Measurements from ENCODE around the gene SPRING1. TPM values are rescaled to one million over a fixed set of nuclear protein-coding genes. Genes with fewer than 3 reads are reported as not detected.

Gene SPRING1
- total and polyA plus RNA-seq, 2 of the 4 experiments (the other 2 are of a cell fraction), result 12.4 to 14.0 TPM

GRCh38 chr12:116703214-116703795, 34.6 kb downstream of the SPRING1 start:
- Histone ChIP-seq H3K9me3 (ENCODE audit: control insufficient read depth, insufficient read depth, low read length) (no peaks in the 10 kb centered on the region), H3K27me3 (ENCODE audit: control insufficient read depth, insufficient read depth, low read length) (no peaks in the 10 kb centered on the region; the same call in 1 of the 2 replicates), H3K4me2 (ENCODE audit: low read depth, low read length) (no peak overlapping the region), H3K14ac (replicated peaks; ENCODE audit: low read depth, low read length) (no peak overlapping the region), H2AK9ac (replicated peaks; ENCODE audit: low read depth, low read length, poor library complexity) (no peak overlapping the region), H3K4me1 (ENCODE audit: control insufficient read depth, insufficient read depth, low read length) (no peaks in the 10 kb centered on the region), H3K56ac (ENCODE audit: extremely low read depth, insufficient read depth, low read length) (no peak overlapping the region), H2AFZ (replicated peaks; ENCODE audit: low read length, poor library complexity) (peak overlapping the region; percentile 54), H3K18ac (ENCODE audit: low read depth, low read length) (no peak overlapping the region), H3K79me1 (ENCODE audit: low read depth in 1 of 2, low read length in 2 of 2) (no peaks in the 10 kb centered on the region), H2BK20ac (ENCODE audit: low read depth, low read length) (no peak overlapping the region), H3K23ac (ENCODE audit: low read depth, low read length) (no peak overlapping the region), H2BK15ac (ENCODE audit: low read depth, low read length) (no peak overlapping the region), H3K4me3 (ENCODE audit: insufficient read depth, low read depth, low read length) (no peak overlapping the region), H4K8ac (ENCODE audit: low read depth in 2 of 2, low read length in 2 of 2) (no peak overlapping the region), H3K9me1 (ENCODE audit: insufficient read depth, low read length) (no peaks in the 10 kb centered on the region), H3K27ac (ENCODE audit: insufficient read depth, low read length) (no peak overlapping the region), H2BK5ac (ENCODE audit: low read depth, low read length, poor library complexity, severe bottlenecking) (no peak overlapping the region), H4K5ac (ENCODE audit: low read depth, low read length) (no peak overlapping the region), H3K36me3 (ENCODE audit: control insufficient read depth, insufficient read depth, low read length) (no peaks in the 10 kb centered on the region), H2AK5ac (ENCODE audit: low read depth, low read length) (no peak overlapping the region), H2BK120ac (ENCODE audit: low read depth, low read length) (no peak overlapping the region), H4K91ac (ENCODE audit: insufficient read depth, low read depth, low read length) (no peak overlapping the region), H3K9ac (ENCODE audit: low read depth, low read length) (no peak overlapping the region), H4K20me1 (ENCODE audit: insufficient read depth, low read length) (no peaks in the 10 kb centered on the region), H3K4ac (ENCODE audit: low read depth, low read length) (no peak overlapping the region)
- ATAC-seq (ENCODE audit: low read depth) (peak; percentile 91), DNase-seq (peak; percentile 55)
- intact Hi-C loops (cut with micrococcal nuclease) (loop anchor here (1.0 to 10.0 kb wide), 5 partner anchors 179 to 1134 kb away; no protein-coding TSS in a partner anchor), dilution Hi-C loops (cut with HindIII; ENCODE audit: low sequenced_read_pairs, unreplicated experiment) (no loop called here), in situ Hi-C loops (cut with MboI; ENCODE audit: low sequenced_read_pairs) (loop anchor here (5.0 kb wide), 1 partner anchor 414 kb away; no protein-coding TSS in a partner anchor)
- no TSS peak for BruUV-seq (replicated peaks)
- ChIA-PET CTCF (interaction anchor here (0.7 to 1.3 kb wide), 5 partner anchors 9 to 1134 kb away, joined by 3 to 6 read pairs (median 3); no protein-coding TSS in a partner anchor), POLR2A (ENCODE audit: unreplicated experiment) (no interaction called here)
- no peak for TF ChIP-seq FOS (IDR thresholded peaks at IDR 0.05; ENCODE audit: low read depth, low read length)
- TF ChIP-seq, protein P1, sequence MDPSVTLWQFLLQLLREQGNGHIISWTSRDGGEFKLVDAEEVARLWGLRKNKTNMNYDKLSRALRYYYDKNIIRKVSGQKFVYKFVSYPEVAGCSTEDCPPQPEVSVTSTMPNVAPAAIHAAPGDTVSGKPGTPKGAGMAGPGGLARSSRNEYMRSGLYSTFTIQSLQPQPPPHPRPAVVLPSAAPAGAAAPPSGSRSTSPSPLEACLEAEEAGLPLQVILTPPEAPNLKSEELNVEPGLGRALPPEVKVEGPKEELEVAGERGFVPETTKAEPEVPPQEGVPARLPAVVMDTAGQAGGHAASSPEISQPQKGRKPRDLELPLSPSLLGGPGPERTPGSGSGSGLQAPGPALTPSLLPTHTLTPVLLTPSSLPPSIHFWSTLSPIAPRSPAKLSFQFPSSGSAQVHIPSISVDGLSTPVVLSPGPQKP (IDR thresholded peaks at IDR 0.05; ENCODE audit: borderline replicate concordance, low read depth, low read length), result no peak
- TF ChIP-seq RCOR1 (IDR thresholded peaks at IDR 0.05; ENCODE audit: insufficient replicate concordance, low read length), result no peak
- 0 out of 2 replicates have a peak, but pooled peaks have one; percentile 25 for TF ChIP-seq POLR2A (IDR thresholded peaks at IDR 0.05; ENCODE audit: low read depth, low read length)
- TF ChIP-seq MXI1 (IDR thresholded peaks at IDR 0.05; ENCODE audit: borderline replicate concordance, low read depth, low read length), result no peak
- TF ChIP-seq, protein P2, sequence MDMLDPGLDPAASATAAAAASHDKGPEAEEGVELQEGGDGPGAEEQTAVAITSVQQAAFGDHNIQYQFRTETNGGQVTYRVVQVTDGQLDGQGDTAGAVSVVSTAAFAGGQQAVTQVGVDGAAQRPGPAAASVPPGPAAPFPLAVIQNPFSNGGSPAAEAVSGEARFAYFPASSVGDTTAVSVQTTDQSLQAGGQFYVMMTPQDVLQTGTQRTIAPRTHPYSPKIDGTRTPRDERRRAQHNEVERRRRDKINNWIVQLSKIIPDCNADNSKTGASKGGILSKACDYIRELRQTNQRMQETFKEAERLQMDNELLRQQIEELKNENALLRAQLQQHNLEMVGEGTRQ (IDR thresholded peaks at IDR 0.05; ENCODE audit: low read depth, low read length), result no peak
- TF ChIP-seq CTCF (conservative IDR thresholded peaks at IDR 0.05; ENCODE audit: low read depth, low read length), result peak; percentile 89
- no peak for TF ChIP-seq RFX5 (IDR thresholded peaks at IDR 0.05; ENCODE audit: low read depth, low read length)
- peak; percentile 39; the same call in 1 of the 2 replicates for TF ChIP-seq CEBPB (IDR thresholded peaks at IDR 0.05; ENCODE audit: low read depth, low read length)
- TF ChIP-seq SMC3 (IDR thresholded peaks at IDR 0.05; ENCODE audit: low read depth, low read length), result peak; percentile 90
- no peak for TF ChIP-seq NFE2L2 (IDR thresholded peaks at IDR 0.05; ENCODE audit: low read depth, low read length)
- TF ChIP-seq RAD21 (IDR thresholded peaks at IDR 0.05; ENCODE audit: low read length), result peak; percentile 88
- TF ChIP-seq BHLHE40 (IDR thresholded peaks at IDR 0.05; ENCODE audit: low read depth, low read length), result no peak
- no peak for TF ChIP-seq MAFK (IDR thresholded peaks at IDR 0.05; ENCODE audit: low read depth, low read length)
- TF ChIP-seq MAZ (IDR thresholded peaks at IDR 0.05; ENCODE audit: borderline replicate concordance, low read depth, low read length), result no peak
- no peak for TF ChIP-seq CHD1 (IDR thresholded peaks at IDR 0.05; ENCODE audit: low read depth, low read length)
- 0% methylated on average over 3 of the region's 12 CpGs; no CpG with 5 or more reads in 1 of the 2 experiments for WGBS, 2 experiments (ENCODE audit: extremely low coverage in 2 of 2, insufficient read length in 1 of 2)
